Tibial nerve (tissue), 3 donors: ENCODE measurements around the gene ATP2C1.

Source experiments
- POLR2A ChIP-seq, 2 donors: fragments of 450-650 bp; IDR thresholded peaks; one replicate each; pipeline ENCODE4 v1.6.1; 2017; ENCODE audit warnings: antibody characterized with exemption in 2 of 2, mild to moderate bottlenecking in 2 of 2, moderate library complexity in 2 of 2
- TF ChIP-seq, protein P1 (sequence below), 5 experiments: fragments of 200-600 bp in 3 of 5; fragments of 450-650 bp in 2 of 5; sonication (generic) in 3 of 5; IDR thresholded peaks; one replicate each; pipeline ENCODE4 v1.5.1; 2016 to 2019; ENCODE audit warnings: antibody characterized with exemption in 5 of 5, mild to moderate bottlenecking in 3 of 5, moderate library complexity in 2 of 5

DNA sequence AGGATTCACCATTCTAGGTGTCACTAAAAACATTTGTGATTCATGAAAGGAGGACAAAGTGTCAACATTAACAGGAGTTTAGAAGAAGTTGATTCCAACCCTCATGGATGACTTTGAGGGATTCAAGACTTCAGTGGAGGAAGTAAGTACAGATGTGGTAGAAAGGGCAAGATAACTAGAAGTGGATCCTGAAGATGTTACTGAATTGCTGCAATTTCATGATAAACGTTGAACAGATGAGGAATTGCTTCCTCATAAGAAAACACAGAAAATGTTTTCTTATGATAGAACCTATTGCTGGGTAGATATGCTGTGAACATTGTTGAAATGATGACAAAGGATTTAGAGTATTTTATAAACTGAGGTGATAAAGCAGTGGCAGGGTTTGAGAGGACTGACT lies 23.5 kb upstream of the ATP2C1 start:
- TF ChIP-seq POLR2A (IDR thresholded peaks at IDR 0.05) = no peak
- TF ChIP-seq, protein P1, sequence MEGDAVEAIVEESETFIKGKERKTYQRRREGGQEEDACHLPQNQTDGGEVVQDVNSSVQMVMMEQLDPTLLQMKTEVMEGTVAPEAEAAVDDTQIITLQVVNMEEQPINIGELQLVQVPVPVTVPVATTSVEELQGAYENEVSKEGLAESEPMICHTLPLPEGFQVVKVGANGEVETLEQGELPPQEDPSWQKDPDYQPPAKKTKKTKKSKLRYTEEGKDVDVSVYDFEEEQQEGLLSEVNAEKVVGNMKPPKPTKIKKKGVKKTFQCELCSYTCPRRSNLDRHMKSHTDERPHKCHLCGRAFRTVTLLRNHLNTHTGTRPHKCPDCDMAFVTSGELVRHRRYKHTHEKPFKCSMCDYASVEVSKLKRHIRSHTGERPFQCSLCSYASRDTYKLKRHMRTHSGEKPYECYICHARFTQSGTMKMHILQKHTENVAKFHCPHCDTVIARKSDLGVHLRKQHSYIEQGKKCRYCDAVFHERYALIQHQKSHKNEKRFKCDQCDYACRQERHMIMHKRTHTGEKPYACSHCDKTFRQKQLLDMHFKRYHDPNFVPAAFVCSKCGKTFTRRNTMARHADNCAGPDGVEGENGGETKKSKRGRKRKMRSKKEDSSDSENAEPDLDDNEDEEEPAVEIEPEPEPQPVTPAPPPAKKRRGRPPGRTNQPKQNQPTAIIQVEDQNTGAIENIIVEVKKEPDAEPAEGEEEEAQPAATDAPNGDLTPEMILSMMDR (IDR thresholded peaks at IDR 0.05) = no peak
